Stimulated activated CD4-positive, alpha-beta T cell treated with anti-CD3 and anti-CD28 coated beads, Interleukin-15, amount 100 ng/mL, for 48 hours (primary cell): ENCODE data around the gene C19orf25.
"Not testable (repeated sequence)": the region's sequence is repeated elsewhere in the genome, so short reads cannot be mapped to it uniquely, and the experiment has no call there.

Source experiments
- DNase-seq, 2 donors: peaks; one replicate each; pipeline ENCODE4 v3.0.0-alpha.2; 2020; ENCODE audit warnings: low read depth in 2 of 2

Gene C19orf25

GRCh38 chr19:1478934-1479707 lies at the start of gene C19orf25:
C19orf25 (minus strand) TSS chr19:1479215; CDS start chr19:1478903, 312 bp downstream.
- peak; percentile 90 to 92 for DNase-seq

GRCh38 chr19:1527650-1528309 lies 48.8 kb upstream of the C19orf25 start:
- no peak for DNase-seq

GRCh38 chr19:1526979-1527649 lies 48.1 kb upstream of the C19orf25 start:
- no peak for DNase-seq

- no peak for DNase-seq
Observed at GRCh38 chr19:1526066-1526778, 47.2 kb upstream of the C19orf25 start.

- no peak for DNase-seq
Observed at GRCh38 chr19:1525343-1525742, 46.3 kb upstream of the C19orf25 start.

GRCh38 chr19:1524972-1525325 lies 45.9 kb upstream of the C19orf25 start:
- no peak for DNase-seq

- DNase-seq = no peak
Observed at GRCh38 chr19:1524287-1524971, 45.4 kb upstream of the C19orf25 start.

GRCh38 chr19:1523412-1524286 lies 44.6 kb upstream of the C19orf25 start, which contains the start of gene PLK5:
PLK5 (plus strand) TSS chr19:1524077; CDS start chr19:1526997, 2,920 bp downstream.
- DNase-seq = no peak

GRCh38 chr19:1522838-1523237 lies 43.8 kb upstream of the C19orf25 start:
- no peak for DNase-seq

- no peak for DNase-seq
Observed at GRCh38 chr19:1522061-1522460, 43.0 kb upstream of the C19orf25 start.

GRCh38 chr19:1521636-1522035 lies 42.6 kb upstream of the C19orf25 start:
- no peak for DNase-seq

- DNase-seq = no peak
Observed at GRCh38 chr19:1520203-1520780, 41.3 kb upstream of the C19orf25 start.

GRCh38 chr19:1519802-1520201 lies 40.8 kb upstream of the C19orf25 start:
- not testable (repeated sequence) for DNase-seq

- DNase-seq = no peak
Observed at GRCh38 chr19:1518471-1518870, 39.5 kb upstream of the C19orf25 start.

GRCh38 chr19:1516395-1516753 lies 37.4 kb upstream of the C19orf25 start:
- no peak for DNase-seq

GRCh38 chr19:1514986-1515721 lies 36.1 kb upstream of the C19orf25 start:
- DNase-seq = no peak

GRCh38 chr19:1514295-1514661 lies 35.3 kb upstream of the C19orf25 start:
- DNase-seq = no peak

- DNase-seq = peak; percentile 51 to 67
Observed at GRCh38 chr19:1513499-1514294, 34.7 kb upstream of the C19orf25 start.
